Effector CD4-positive, alpha-beta T cell (primary cell): ENCODE data around the gene FRMD3.

Experiments used
- DNase-seq: peaks from one replicate; pipeline ENCODE4 v3.0.0-alpha.2; 2020

FRMD3 gene

DNA sequence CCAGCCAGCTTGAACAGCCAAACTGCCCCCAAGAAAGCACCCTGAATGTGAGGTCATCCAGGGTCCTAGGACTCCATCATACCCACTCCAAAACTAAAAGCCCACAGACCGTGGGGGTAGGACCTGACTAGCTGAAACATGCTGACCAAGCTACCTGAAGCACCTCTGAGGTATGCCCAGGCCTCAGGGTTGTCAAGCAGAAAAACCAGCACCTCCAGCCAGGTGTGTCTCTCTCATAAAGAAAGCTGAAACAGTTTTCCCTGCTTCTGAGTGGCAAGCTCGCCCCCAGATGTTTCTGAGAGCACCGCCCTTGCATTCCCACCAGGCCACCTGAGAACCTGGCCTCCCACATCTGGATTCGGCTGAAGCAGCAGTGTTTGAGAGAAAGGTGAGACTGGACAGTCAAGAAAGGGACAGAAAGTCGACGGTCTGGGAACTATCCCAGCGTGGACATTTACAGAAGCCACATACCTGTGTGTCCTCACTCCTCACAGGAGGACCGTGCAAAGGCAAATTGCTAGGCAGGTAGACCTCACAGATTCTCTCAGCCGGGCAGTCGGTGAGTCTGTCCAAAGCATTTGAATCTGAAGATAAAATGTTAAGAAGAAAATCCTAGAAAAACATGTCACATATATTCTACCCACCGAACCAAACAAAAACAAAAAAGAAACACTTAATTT, 319.6 kb downstream of the FRMD3 start:
- no peak for DNase-seq

DNA sequence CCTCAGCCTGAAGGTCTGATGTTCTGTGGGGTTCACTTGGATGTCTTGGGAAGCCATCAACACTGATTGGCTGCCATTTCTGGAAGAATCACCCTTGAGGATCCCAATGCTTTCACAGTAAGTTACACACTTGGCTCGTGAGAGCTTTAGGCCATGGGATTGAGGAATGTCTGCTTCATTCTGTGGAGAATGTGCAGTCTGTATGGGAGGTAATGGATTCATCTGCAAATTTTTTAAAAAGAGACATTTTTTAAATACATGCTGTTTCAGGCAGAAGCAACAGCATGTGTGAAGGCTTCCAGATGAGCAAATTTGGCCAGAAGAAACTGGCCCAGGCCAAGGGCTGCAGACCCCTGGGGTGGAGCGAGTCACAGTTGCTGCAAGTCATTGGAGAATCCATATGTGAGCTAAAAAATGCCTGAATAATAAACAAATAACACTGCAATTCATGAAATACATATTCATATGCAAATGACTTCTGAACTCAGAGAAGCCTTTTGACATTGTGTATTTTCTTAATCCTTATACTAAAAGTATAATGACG, 328.9 kb downstream of the FRMD3 start:
- DNase-seq, result no peak

- DNase-seq, result no peak
These were observed 329.9 kb downstream of the FRMD3 start for GRCh38 chr9:83208065-83208850.

DNA sequence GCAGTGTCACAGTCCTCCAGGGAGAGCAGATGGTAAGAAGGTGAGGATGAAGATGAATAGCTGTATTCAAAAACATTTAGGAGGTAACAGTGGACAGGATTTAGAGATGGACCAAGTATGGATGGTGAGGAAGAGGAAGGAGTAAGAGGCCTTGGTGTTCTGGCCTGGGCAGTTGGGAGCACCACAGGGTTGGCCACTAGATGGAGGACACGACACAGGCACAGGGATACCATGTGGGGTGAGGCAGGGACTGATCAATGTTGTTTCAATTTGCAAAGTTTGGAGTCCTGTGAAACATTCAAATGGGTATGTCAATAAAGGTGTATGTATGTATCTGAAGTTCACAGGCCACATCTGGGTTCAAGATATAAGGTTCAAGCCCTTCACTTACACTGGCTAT, 334.2 kb downstream of the FRMD3 start:
- DNase-seq, result no peak

- no peak for DNase-seq
These were observed 337.7 kb downstream of the FRMD3 start for GRCh38 chr9:83200531-83200930.

GRCh38 chr9:83199832-83200231, 338.4 kb downstream of the FRMD3 start:
- no peak for DNase-seq

DNA sequence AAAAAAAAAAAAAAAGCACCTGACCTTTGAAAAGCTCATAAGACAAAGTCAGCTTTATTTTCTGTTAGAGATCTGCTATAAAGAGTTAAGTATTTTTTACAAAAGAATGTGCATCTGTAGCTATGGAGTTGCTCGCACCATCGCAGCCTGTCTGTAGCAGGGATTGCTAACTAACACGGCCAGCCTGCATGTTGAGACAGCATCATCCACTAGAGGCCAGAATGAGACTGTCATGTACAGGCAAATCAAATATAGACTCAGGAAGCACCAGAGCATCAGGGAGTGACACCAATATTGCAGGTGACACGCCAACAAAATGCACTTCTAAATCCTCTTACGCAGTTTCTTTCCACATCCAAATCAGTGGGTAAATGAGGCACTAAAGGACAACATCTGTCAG, 339.0 kb downstream of the FRMD3 start:
- no peak for DNase-seq

- no peak for DNase-seq
These were observed 339.8 kb downstream of the FRMD3 start for GRCh38 chr9:83198371-83198770.

DNA sequence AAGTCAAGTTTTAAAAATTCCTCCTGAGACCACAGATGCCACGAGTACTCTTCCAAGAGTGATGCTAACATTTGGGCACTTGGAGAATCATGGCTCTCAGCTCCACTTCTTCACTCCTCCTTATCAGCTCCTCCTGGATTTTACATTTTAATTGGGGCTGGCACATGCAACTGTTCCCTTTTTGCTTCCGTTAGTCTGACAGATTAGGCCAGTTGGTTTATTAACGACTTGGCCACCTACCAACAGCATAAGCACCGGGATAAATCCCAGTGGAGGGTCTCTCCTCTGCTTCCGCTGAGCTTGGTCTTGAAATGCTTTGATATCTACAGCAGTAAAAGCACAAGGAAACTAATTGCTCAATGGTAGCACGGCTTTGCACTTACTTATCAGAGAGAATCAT, 340.6 kb downstream of the FRMD3 start:
- no peak for DNase-seq

DNA sequence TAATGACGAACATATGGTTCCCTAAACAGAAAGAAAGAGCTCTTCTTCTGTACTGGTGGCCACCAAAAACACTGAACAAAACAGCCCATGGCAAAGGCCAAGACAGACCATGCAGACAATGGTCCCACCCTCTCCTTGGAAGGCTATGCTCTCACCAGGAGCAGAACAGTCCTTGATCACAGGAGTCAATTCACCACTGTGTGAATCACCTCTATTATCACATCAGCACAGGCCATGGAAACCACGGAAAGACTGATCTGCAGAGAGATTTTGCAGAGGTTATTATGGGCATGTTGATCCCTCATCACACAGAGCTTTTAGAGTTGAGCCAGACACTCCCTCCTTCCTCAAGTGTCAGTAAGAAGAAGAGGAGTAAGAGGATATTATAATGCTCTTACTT, 341.3 kb downstream of the FRMD3 start:
- DNase-seq, result no peak
